K562 (cell line): ENCODE measurements around the gene SNRNP48. TPM values are rescaled to one million over a fixed set of nuclear protein-coding genes. Genes with fewer than 3 reads are reported as not detected.

ENCODE experiments used
- ATAC-seq: fragments of 200-7000 bp; cut with Tn5 transposase; 3 replicates; pipeline ENCODE4 v1.9.1; 2020; ENCODE audit warnings: moderate library complexity
- BruUV-seq: library from RNA; stranded (reverse); fragments of 400-500 nt; replicated peaks from 2 replicates; lab custom pipeline; 2021; lab: Mats Ljungman, UMichigan
- CTCF ChIA-PET: fragments of 300-600 bp; formaldehyde crosslinking; extraction: SDS; loops from one replicate; lab custom pipeline; 2021; ENCODE audit warnings: low intra/inter-chr PET ratio; lab: Yijun Ruan, JAX
- POLR2A ChIA-PET: fragments of 300-600, 350-650 bp; sonication (Branson Sonifier 250); formaldehyde crosslinking; extraction: SDS; loops from one replicate; lab custom pipeline; 2021; ENCODE audit warnings: antibody characterized with exemption, inconsistent platforms; lab: Yijun Ruan, JAX
- DNase-seq, 4 experiments: peaks; one replicate each; pipeline versions ENCODE4 v3.0.0 to v3.0.0-alpha.2; 2011 to 2018; ENCODE audit warnings: low spot score in 3 of 4, mixed read lengths in 3 of 4; ENCODE audit errors: extremely low read depth in 1 of 4
- FAIRE-seq: peaks from 2 replicates; lab custom pipeline; 2011; peaks lifted over from hg19 to GRCh38; lab: Jason Lieb, UNC
- H2AFZ ChIP-seq: 2 replicates; pipeline ENCODE4 v1.6.0; 2011; ENCODE audit warnings: low read depth, low read length, control low read depth, inconsistent platforms
- H3K27ac ChIP-seq: fragments of 200-600 bp; 3 replicates; pipeline ENCODE4 v1.8.0; 2011; ENCODE audit warnings: low read depth, mild to moderate bottlenecking, control low read depth, inconsistent platforms, low read length, moderate library complexity, mixed read lengths; ENCODE audit errors: extremely low read depth
- H3K27me3 ChIP-seq, 2 experiments: fragments of 300-600 bp in 1 of 2; 2 replicates in 1 of 2; 3 replicates in 1 of 2; pipeline versions ENCODE4 v1.6.0 to v1.8.0; 2011; ENCODE audit warnings: inconsistent platforms in 2 of 2, low read length in 2 of 2, mild to moderate bottlenecking in 1 of 2, mixed read lengths in 1 of 2, moderate library complexity in 1 of 2; ENCODE audit not compliant: control insufficient read depth in 2 of 2, insufficient read depth in 2 of 2
- H3K36me3 ChIP-seq: fragments of 300-600 bp; 3 replicates; pipeline ENCODE4 v1.8.0; 2011; ENCODE audit warnings: mild to moderate bottlenecking, low read length, inconsistent platforms; ENCODE audit not compliant: control insufficient read depth, insufficient read depth
- H3K4me1 ChIP-seq, 2 experiments: fragments of 200-600 bp in 1 of 2; replicated peaks in 1 of 2; 2 replicates in 1 of 2; 3 replicates in 1 of 2; pipeline versions ENCODE4 v1.5.1 to v1.8.0; 2011; ENCODE audit warnings: inconsistent platforms in 2 of 2, low read length in 2 of 2, mild to moderate bottlenecking in 1 of 2, mixed read lengths in 1 of 2, moderate library complexity in 1 of 2; ENCODE audit not compliant: control insufficient read depth in 2 of 2, insufficient read depth in 2 of 2
- H3K4me2 ChIP-seq: 2 replicates; pipeline ENCODE4 v1.6.1; 2011; ENCODE audit warnings: low read length, control low read depth, inconsistent platforms, mixed read lengths; ENCODE audit not compliant: insufficient read depth
- H3K4me3 ChIP-seq: fragments of 200-600 bp; sonication (generic), shearing (Covaris generic); 2 replicates; pipeline ENCODE4 v1.5.1; 2016; ENCODE audit warnings: control low read depth, inconsistent platforms
- H3K79me2 ChIP-seq: fragments of 200-600 bp; 3 replicates; pipeline ENCODE4 v1.8.0; 2011; ENCODE audit warnings: low read length, inconsistent platforms; ENCODE audit not compliant: control insufficient read depth, insufficient read depth
- H3K9ac ChIP-seq, 2 experiments: 2 replicates each; pipeline versions ENCODE4 v1.6.0 to v1.6.1; 2011; ENCODE audit warnings: low read depth in 2 of 2, low read length in 2 of 2, control low read depth in 1 of 2, inconsistent platforms in 1 of 2, mild to moderate bottlenecking in 1 of 2, mixed read lengths in 1 of 2; ENCODE audit not compliant: insufficient read depth in 1 of 2
- H3K9me1 ChIP-seq: one replicate; pipeline ENCODE4 v1.6.0; 2011; ENCODE audit warnings: inconsistent platforms, mild to moderate bottlenecking, low read length, moderate library complexity; ENCODE audit not compliant: control insufficient read depth, insufficient read depth
- H3K9me3 ChIP-seq: replicated peaks from 2 replicates; pipeline ENCODE4 v1.5.1; 2011; ENCODE audit warnings: low read depth, low read length, inconsistent platforms; ENCODE audit not compliant: control insufficient read depth, insufficient read depth
- H4K20me1 ChIP-seq: replicated peaks from 2 replicates; pipeline ENCODE4 v1.6.1; 2011; ENCODE audit warnings: low read length, inconsistent platforms, mixed read lengths; ENCODE audit not compliant: control insufficient read depth, insufficient read depth
- ATF7 ChIP-seq: fragments of 450-650 bp; IDR thresholded peaks from 2 replicates; pipeline ENCODE4 v1.7.1; 2014; ENCODE audit warnings: mild to moderate bottlenecking, moderate library complexity
- DLX4 ChIP-seq: fragments of 250-450 bp; sonication (Bioruptor Pico); IDR thresholded peaks from 2 replicates; pipeline ENCODE4 v1.6.1; 2021; ENCODE audit warnings: mild to moderate bottlenecking
- E2F8 ChIP-seq: fragments of 450-650 bp; IDR thresholded peaks from 2 replicates; pipeline ENCODE4 v1.7.1; 2018; ENCODE audit warnings: mild to moderate bottlenecking, low read depth; ENCODE audit not compliant: partially characterized antibody
- ELF2 ChIP-seq: fragments of 250-450 bp; sonication (Bioruptor Pico); IDR thresholded peaks from 2 replicates; pipeline ENCODE4 v1.5.0; 2021; ENCODE audit warnings: mild to moderate bottlenecking
- HDAC1 ChIP-seq, 2 experiments: fragments of 450-650 bp; IDR thresholded peaks; 2 replicates each; pipeline ENCODE4 v1.6.1; 2016 to 2017; ENCODE audit warnings: inconsistent platforms in 1 of 2, mild to moderate bottlenecking in 1 of 2, moderate library complexity in 1 of 2
- MTA3 ChIP-seq: fragments of 450-650 bp; formaldehyde crosslinking; IDR thresholded peaks from 2 replicates; pipeline ENCODE4 v1.6.1; 2017; ENCODE audit warnings: mild to moderate bottlenecking, borderline replicate concordance
- POU5F1 ChIP-seq: fragments of 150-350 bp; IDR thresholded peaks from 2 replicates; pipeline ENCODE4 v1.6.1; 2014; ENCODE audit warnings: borderline replicate concordance, low read length, low read depth, mild to moderate bottlenecking; ENCODE audit not compliant: partially characterized antibody
- STAT6 ChIP-seq: sonication (generic); formaldehyde crosslinking; IDR thresholded peaks from 2 replicates; pipeline ENCODE4 v1.8.1; 2023; ENCODE audit warnings: mild to moderate bottlenecking, missing genetic modification reagents
- ZNF143 ChIP-seq: sonication (generic); formaldehyde crosslinking; IDR thresholded peaks from 2 replicates; pipeline ENCODE4 v1.9.0; 2022; ENCODE audit warnings: mild to moderate bottlenecking, missing genetic modification reagents
- ZNF347 ChIP-seq: fragments of 450-650 bp; formaldehyde crosslinking; IDR thresholded peaks from 2 replicates; pipeline ENCODE4 v1.4.0; 2020; ENCODE audit warnings: low read depth, mild to moderate bottlenecking, moderate library complexity
- ZNF707 ChIP-seq: fragments of 250-450 bp; sonication (Bioruptor Pico); conservative IDR thresholded peaks from 2 replicates; pipeline ENCODE4 v1.8.0; 2022; ENCODE audit warnings: inconsistent platforms, mild to moderate bottlenecking, moderate library complexity
- ZZZ3 ChIP-seq: fragments of 450-650 bp; IDR thresholded peaks from 2 replicates; pipeline ENCODE4 v1.6.1; 2016; ENCODE audit warnings: antibody characterized with exemption, mild to moderate bottlenecking, moderate library complexity
- WGBS: fragments of 100-300 bp; shearing (Covaris generic); methylation state at CpG from one replicate; pipeline ENCODE4 v1.1.6; 2016; ENCODE audit warnings: low coverage, mixed read lengths; ENCODE audit not compliant: insufficient coverage; ENCODE audit errors: missing lambda C conversion rate; 5-methylcytosine and 5-hydroxymethylcytosine counted together
- in situ Hi-C: fragments of 300-500 bp; cut with MboI; formaldehyde crosslinking; loops from 4 replicates; pipeline ENCODE4 v1.15.0; 2018; ENCODE audit warnings: inconsistent platforms, mixed read lengths
- intact Hi-C: fragments of 100-400 bp; cut with micrococcal nuclease; formaldehyde crosslinking; loops from 2 replicates; pipeline ENCODE4 v1.14.2; 2022
- polyA plus RNA-seq, 8 experiments: library from polyadenylated mRNA; depleted of rRNA in 4 of 8; stranded (reverse) in 5 of 8; unstranded in 3 of 8; fragments of >200 nt; fragmentation: Nextera tagmentation in 2 of 8; fragmentation: Illumina TruSeq in 1 of 8; extraction: Ambion mirVana in 2 of 8; extraction: Trizol in 1 of 8; gene quantifications; 2 replicates each; pipeline versions ENCODE4 v1.2.1 to v1.2.3, GENCODE V29; 2011 to 2014; ENCODE audit warnings: inconsistent platforms in 1 of 8, missing spikeins in 1 of 8
- total RNA-seq, 7 experiments: library from RNA; depleted of rRNA in 6 of 7; stranded (reverse); fragments of >200 nt in 6 of 7; fragmentation: Illumina TruSeq in 2 of 7; extraction: Trizol in 2 of 7; gene quantifications; 2 replicates each; pipeline versions ENCODE4 v1.2.1 to v1.2.3, GENCODE V29; 2011 to 2021; ENCODE audit warnings: low replicate concordance in 1 of 7
- TF ChIP-seq, protein P1 (sequence below): fragments of 250-450 bp; sonication (Bioruptor Pico); IDR thresholded peaks from 2 replicates; pipeline ENCODE4 v1.5.0; 2022; ENCODE audit warnings: mild to moderate bottlenecking

Gene SNRNP48
- total and polyA plus RNA-seq, 9 of the 15 experiments (the other 6 are each of a cell fraction or from before 2014, with no cell fraction given) = 6.2 to 32.9 (median 18.6) TPM

DNA sequence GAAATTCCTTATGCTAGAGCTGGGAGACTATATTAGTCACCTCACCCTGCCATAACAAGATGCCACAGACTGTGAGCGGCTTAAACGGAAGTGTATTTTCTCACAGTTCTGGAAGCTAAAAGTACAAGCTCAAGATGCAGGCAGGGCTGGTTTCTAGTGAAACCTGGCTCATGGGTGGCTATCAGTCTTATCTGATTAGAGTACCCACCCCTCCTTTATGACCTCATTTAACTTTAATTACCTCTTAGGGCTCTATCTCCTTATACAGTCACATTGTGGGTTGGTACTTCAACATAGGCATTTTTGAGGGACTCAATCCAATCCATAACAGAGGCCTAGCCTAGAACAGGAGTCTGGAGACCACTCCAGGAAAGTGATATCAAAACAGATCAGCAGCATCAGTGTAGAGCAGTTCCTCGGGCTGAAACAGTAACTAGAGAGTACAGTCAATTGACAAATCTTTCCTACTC, 2.3 kb upstream of the SNRNP48 start (continued):
- TF ChIP-seq STAT6 (CRISPR knock-in tag) (no peak), ATF7 (0 out of 2 replicates have a peak, but pooled peaks have one; percentile 46)

DNA sequence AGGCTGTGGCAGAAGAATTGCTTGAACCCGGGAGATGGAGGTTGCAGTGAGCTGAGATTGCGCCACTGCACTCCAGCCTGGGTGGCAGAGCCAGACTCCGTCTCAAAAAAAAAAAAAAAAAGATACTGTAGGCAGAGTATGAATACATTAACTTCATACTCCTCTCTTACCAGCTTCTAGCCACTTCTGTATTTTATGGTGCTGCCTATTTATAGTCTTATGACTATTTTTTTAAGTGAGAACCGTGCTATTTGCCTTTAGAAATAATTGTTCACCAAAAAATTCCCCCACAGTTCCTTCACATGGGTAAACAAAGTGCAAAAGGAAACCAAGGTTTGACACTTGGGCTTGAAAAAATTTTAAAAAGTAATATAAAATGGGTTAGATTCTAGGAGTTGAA, 1.5 kb upstream of the SNRNP48 start:
- no peak overlapping the region for H3K4me3 ChIP-seq
- ATAC-seq (no peak), FAIRE-seq (no peak), DNase-seq (no peak)
- peaks cover 13% of the 10 kb centered on the region for H4K20me1 ChIP-seq
- in situ Hi-C loops = no loop called here
- H3K79me2 ChIP-seq = peaks cover 35% of the 10 kb centered on the region
- H3K36me3 ChIP-seq = peaks cover 13% of the 10 kb centered on the region
- no TSS peak for BruUV-seq
- H3K27ac ChIP-seq = no peak overlapping the region
- H2AFZ ChIP-seq = no peak overlapping the region
- H3K4me2 ChIP-seq = no peak overlapping the region
- H3K4me1 ChIP-seq = peaks cover 8 to 15% of the 10 kb centered on the region in 2 experiments; a peak in 4 of 5 replicates
- H3K9ac ChIP-seq = no peak overlapping the region
- ChIA-PET POLR2A (interaction anchor here (1.9 kb wide), 1 partner anchor 23 kb away, joined by 5 read pairs; no protein-coding TSS in a partner anchor), CTCF (no interaction called here)
- H3K9me1 ChIP-seq = no peaks in the 10 kb centered on the region
- intact Hi-C loops = no loop called here
- WGBS = 23% methylated on average over 2 of the region's 4 CpGs
- H3K9me3 ChIP-seq = 0 out of 2 replicates have a peak, but pooled peaks cover 2% of the 10 kb centered on the region
- peaks cover 2 to 21% of the 10 kb centered on the region in 2 experiments; a peak in 3 of 5 replicates for H3K27me3 ChIP-seq
- TF ChIP-seq MTA3 (no peak), ZNF707 (CRISPR knock-in tag) (no peak), E2F8 (no peak), ZNF143 (CRISPR knock-in tag) (no peak), ZNF347 (no peak), ELF2 (CRISPR knock-in tag) (no peak), ZZZ3 (no peak), HDAC1 (IDR thresholded peaks at IDR 0.05) (no peak), DLX4 (CRISPR knock-in tag) (no peak), POU5F1 (no peak)
- TF ChIP-seq, protein P1, sequence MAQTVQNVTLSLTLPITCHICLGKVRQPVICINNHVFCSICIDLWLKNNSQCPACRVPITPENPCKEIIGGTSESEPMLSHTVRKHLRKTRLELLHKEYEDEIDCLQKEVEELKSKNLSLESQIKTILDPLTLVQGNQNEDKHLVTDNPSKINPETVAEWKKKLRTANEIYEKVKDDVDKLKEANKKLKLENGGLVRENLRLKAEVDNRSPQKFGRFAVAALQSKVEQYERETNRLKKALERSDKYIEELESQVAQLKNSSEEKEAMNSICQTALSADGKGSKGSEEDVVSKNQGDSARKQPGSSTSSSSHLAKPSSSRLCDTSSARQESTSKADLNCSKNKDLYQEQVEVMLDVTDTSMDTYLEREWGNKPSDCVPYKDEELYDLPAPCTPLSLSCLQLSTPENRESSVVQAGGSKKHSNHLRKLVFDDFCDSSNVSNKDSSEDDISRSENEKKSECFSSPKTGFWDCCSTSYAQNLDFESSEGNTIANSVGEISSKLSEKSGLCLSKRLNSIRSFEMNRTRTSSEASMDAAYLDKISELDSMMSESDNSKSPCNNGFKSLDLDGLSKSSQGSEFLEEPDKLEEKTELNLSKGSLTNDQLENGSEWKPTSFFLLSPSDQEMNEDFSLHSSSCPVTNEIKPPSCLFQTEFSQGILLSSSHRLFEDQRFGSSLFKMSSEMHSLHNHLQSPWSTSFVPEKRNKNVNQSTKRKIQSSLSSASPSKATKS (CRISPR knock-in tag) = no peak
